Measurements from ENCODE around the gene WASF1.
"Not testable (repeated sequence)": the region's sequence is repeated elsewhere in the genome, so short reads cannot be mapped to it uniquely, and the experiment has no call there.

Gene WASF1

GRCh38 chr6:110089323-110089722, 90.1 kb downstream of the WASF1 start:
- DNase-seq (ENCODE audit: low read depth): no peak

- DNase-seq (ENCODE audit: low read depth): no peak
Observed at GRCh38 chr6:110085285-110085684, 94.2 kb downstream of the WASF1 start.

GRCh38 chr6:110083875-110084585, 95.4 kb downstream of the WASF1 start:
- DNase-seq (ENCODE audit: low read depth): no peak

- DNase-seq (ENCODE audit: low read depth): no peak
Observed at GRCh38 chr6:110075406-110075805, 104.1 kb downstream of the WASF1 start.

GRCh38 chr6:110073474-110073873, 106.0 kb downstream of the WASF1 start:
- not testable (repeated sequence) for DNase-seq (ENCODE audit: low read depth)

GRCh38 chr6:110068592-110068967, 110.9 kb downstream of the WASF1 start:
- no peak for DNase-seq (ENCODE audit: low read depth)

- no peak for DNase-seq (ENCODE audit: low read depth)
Observed at GRCh38 chr6:110067837-110068591, 111.5 kb downstream of the WASF1 start.

GRCh38 chr6:110064744-110065524, 114.5 kb downstream of the WASF1 start:
- no peak for DNase-seq (ENCODE audit: low read depth)

- DNase-seq (ENCODE audit: low read depth): no peak
Observed at GRCh38 chr6:110063594-110064263, 115.7 kb downstream of the WASF1 start.

GRCh38 chr6:110055387-110055735, 124.1 kb downstream of the WASF1 start:
- DNase-seq (ENCODE audit: low read depth): no peak

GRCh38 chr6:110054664-110055386, 124.6 kb downstream of the WASF1 start:
- no peak for DNase-seq (ENCODE audit: low read depth)

GRCh38 chr6:110053395-110054240, 125.9 kb downstream of the WASF1 start:
- no peak for DNase-seq (ENCODE audit: low read depth)

- no peak for DNase-seq (ENCODE audit: low read depth)
Observed at GRCh38 chr6:110050440-110050813, 129.0 kb downstream of the WASF1 start.

Data from activated T-helper 9 cell treated with anti-CD3 and anti-CD28 coated beads, Interleukin-2, amount 50 U/mL, for 16 hours (primary cell).